ENCODE results near the gene IL22RA1.

GRCh38 chr1:24150234-24151174 is 7.6 kb upstream of the IL22RA1 start:
- TF ChIP-seq CTCF (IDR thresholded peaks at IDR 0.05; ENCODE audit: insufficient read depth, low read depth, low read length): peak; percentile 44
- peak; percentile 46 for TF ChIP-seq EZH2 (IDR thresholded peaks at IDR 0.05; ENCODE audit: insufficient read depth, low read length)

All from astrocyte (in vitro differentiated cells and primary cell).